Measurements from ENCODE around the gene TRIM65. TPM values are rescaled to one million over a fixed set of nuclear protein-coding genes. Genes with fewer than 3 reads are reported as not detected.

The TRIM65 gene
- total and polyA plus RNA-seq, 2 of the 13 experiments (the other 11 are each of a cell fraction or from before 2014, with no cell fraction given) = 10.3 to 22.4 TPM

- TF ChIP-seq ZNF281 (CRISPR knock-in tag; IDR thresholded peaks at IDR 0.05; ENCODE audit: borderline replicate concordance) (peak; percentile 72; the same call in 1 of the 2 replicates), ZC3H4 (CRISPR knock-in tag; IDR thresholded peaks at IDR 0.05; ENCODE audit: borderline replicate concordance) (0 out of 2 replicates have a peak, but pooled peaks have one; percentile 15), HDAC2 (CRISPR knock-in tag; IDR thresholded peaks at IDR 0.05) (peak; percentile 85), ZNF484 (CRISPR knock-in tag; IDR thresholded peaks at IDR 0.05; ENCODE audit: borderline replicate concordance, low read depth) (no peak), CREB1 (IDR thresholded peaks at IDR 0.05) (no peak), CREB1 (CRISPR knock-in tag; IDR thresholded peaks at IDR 0.05) (no peak; the same call in 1 of the 2 replicates), TOE1 (CRISPR knock-in tag; IDR thresholded peaks at IDR 0.05) (0 out of 2 replicates have a peak, but pooled peaks have one; percentile 44), TARDBP (CRISPR knock-in tag; IDR thresholded peaks at IDR 0.05) (peak; percentile 41), ZNF792 (CRISPR knock-in tag; IDR thresholded peaks at IDR 0.05) (peak; percentile 7; the same call in 1 of the 2 replicates), ZNF670 (CRISPR knock-in tag; IDR thresholded peaks at IDR 0.05; ENCODE audit: borderline replicate concordance) (no peak), ARNTL (CRISPR knock-in tag; IDR thresholded peaks at IDR 0.05) (peak; percentile 86), ZNF468 (CRISPR knock-in tag; IDR thresholded peaks at IDR 0.05) (no peak), ZSCAN30 (CRISPR knock-in tag; IDR thresholded peaks at IDR 0.05) (no peak), SNAPC5 (CRISPR knock-in tag; IDR thresholded peaks at IDR 0.05; ENCODE audit: borderline replicate concordance) (no peak), PBX2 (CRISPR knock-in tag; IDR thresholded peaks at IDR 0.05) (no peak), ZNF230 (CRISPR knock-in tag; IDR thresholded peaks at IDR 0.05) (no peak), AHR (CRISPR knock-in tag; IDR thresholded peaks at IDR 0.05) (0 out of 2 replicates have a peak, but pooled peaks have one; percentile 62), MAFF (IDR thresholded peaks at IDR 0.05; ENCODE audit: low read depth, low read length) (no peak), KLF13 (CRISPR knock-in tag; IDR thresholded peaks at IDR 0.05) (no peak; the same call in 1 of the 2 replicates), NCOA1 (CRISPR knock-in tag; IDR thresholded peaks at IDR 0.05) (no peak; the same call in none of the 2 replicates), HOXA9 (CRISPR knock-in tag; IDR thresholded peaks at IDR 0.05; ENCODE audit: borderline replicate concordance) (no peak; the same call in 1 of the 2 replicates), ZNF770 (CRISPR knock-in tag; IDR thresholded peaks at IDR 0.05) (no peak), GTF2F1 (IDR thresholded peaks at IDR 0.05; ENCODE audit: low read length) (no peak), KDM5A (IDR thresholded peaks at IDR 0.05; ENCODE audit: borderline replicate concordance, low read length) (no peak), SRF (IDR thresholded peaks at IDR 0.05; ENCODE audit: low read depth, low read length) (no peak)
Measured at GRCh38 chr17:75891605-75892555, 4.9 kb downstream of the TRIM65 start (continued).

Measured in HepG2 (cell line).